Raji (cell line): Measurements from ENCODE around the gene PTPRN2.

ENCODE experiments used
- POLR2A ChIP-seq: IDR thresholded peaks from 2 replicates; pipeline ENCODE4 v1.6.1; 2011; ENCODE audit warnings: low read depth, low read length, control low read depth; ENCODE audit not compliant: insufficient read depth

The PTPRN2 gene

DNA sequence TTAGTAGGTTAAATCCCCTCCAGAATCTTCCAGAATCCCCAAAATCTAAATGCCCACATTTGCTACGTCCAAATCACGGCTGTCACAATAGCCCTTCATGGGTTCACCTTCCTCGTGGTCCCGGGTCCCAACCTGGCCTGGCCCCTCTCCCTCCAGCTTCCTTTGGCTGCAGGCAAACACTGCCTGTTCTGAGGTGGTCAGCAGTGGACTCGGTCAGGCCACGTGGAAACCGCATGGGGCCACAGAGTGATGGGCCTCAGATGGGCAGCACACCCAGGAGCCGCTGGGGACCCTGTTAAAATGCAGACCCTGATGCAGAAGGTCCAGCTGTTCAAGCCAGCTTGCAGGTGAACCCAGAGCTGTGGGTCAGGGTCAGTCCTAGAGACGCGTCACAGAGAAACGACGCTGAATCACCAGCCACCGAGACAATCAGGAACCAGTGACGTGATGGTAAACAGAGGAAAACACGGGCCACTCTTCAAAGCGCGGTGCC is 662.2 kb downstream of the PTPRN2 start:
- TF ChIP-seq POLR2A, result no peak

DNA sequence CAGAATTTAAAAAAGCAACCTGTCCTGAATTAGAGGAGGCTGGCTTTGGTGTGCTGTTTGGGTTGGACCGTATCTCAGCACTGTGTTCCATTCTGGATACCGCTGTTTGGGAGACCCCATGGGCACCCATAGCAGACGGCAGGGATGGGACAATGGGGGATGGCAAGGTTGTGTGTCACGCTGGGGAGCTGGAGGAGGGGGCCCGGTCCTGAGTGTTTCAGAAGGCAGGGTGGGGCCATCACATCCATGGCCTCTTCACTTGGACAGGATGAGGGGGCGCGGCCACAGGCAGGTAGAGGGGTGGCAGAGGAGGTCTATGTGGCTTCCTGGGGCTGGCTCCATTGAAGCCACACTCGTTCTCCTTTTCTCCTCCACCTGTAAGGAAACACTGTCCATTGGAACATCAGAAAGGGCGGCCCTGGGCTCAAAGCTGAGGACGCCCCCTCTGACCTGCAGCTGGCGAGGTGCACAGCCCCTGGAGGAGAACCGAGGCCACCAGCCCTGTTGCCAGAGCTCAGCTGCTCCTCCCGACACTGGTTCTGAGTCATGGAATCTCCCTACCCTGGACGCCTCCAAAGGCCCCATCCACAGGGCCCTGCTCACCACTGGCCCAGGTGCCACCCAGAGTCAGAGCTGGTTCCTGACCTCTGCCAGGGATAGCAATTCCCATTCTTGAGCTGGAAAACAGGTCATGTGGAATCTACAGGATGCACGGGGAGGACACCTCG is 663.6 kb downstream of the PTPRN2 start:
- TF ChIP-seq POLR2A, result no peak

- no peak for TF ChIP-seq POLR2A
Measured at GRCh38 chr7:157922576-157922975, 665.0 kb downstream of the PTPRN2 start.

DNA sequence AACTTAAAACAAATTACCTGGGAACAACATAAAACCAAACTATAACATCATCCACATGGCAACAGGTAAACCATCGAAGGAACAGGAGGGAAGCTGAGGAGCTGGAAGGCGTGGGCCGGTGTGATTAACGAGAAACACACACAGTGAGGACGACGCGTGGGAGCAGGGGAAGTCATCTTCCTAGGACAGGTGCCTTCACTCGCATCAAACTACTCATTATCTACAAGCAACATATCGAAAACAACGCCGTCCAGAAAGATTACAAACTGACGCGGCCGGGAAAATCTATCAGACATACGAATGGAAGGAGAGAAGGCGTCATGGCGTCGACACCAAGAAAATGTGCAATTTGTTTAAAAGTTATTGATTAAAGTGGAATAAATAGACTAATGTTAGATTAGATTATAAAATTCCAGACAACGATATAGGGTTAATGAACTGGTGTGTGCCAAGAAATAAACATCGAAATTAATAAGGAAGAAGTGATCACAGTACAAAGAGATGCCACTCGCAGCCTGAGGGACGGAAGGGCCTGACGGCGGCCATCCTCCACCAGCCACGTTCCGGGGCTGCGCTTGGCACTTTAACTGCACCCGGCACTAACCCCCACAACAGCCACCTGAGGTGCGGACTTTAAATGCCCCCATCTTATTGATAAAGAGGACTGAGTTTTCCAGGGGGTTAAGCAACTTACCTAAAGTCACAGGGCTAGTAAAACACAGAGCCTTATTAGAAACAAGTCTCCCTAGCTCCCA is 669.1 kb downstream of the PTPRN2 start:
- no peak for TF ChIP-seq POLR2A

- no peak for TF ChIP-seq POLR2A
Measured at GRCh38 chr7:157916946-157917640, 670.5 kb downstream of the PTPRN2 start.

DNA sequence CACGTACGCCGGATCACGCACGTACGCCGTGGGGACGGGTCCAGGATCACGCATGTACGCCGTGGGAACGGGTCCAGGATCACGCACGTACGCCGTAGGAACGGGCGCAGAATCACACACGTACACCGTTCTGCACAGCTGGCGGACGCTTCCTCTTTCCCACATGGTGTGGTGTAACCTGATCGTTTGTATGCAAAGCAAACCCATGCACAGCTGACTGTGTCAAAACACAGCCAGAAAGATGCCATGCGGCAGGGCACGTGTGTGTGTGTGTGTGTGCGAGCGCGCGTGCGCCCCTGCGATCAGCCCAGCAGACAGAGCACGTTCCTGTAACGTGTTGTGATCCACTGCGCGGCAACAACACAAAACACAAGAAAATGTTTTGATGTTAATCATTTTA is 677.2 kb downstream of the PTPRN2 start:
- TF ChIP-seq POLR2A, result no peak

DNA sequence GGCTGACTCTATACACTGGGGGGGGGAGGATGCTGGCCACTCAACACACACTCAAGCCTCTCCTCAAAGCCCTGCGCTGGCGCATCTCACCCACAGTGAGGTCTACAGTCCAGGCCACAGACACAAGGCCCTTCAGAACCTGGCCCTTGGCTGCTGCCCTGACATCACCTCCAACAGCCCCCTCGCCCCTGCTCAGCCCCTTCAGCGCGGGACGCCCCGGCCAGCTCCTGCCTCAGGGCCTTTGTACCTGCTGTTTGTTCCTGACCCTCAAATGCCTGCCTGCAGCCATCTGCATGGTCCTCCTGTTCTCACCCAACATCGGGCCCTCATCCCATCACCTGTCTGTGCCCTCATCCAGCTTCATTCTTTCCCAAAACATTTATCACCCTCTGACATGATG is 678.3 kb downstream of the PTPRN2 start:
- no peak for TF ChIP-seq POLR2A

GRCh38 chr7:157908006-157908782 is 679.4 kb downstream of the PTPRN2 start:
- TF ChIP-seq POLR2A, result no peak

- no peak for TF ChIP-seq POLR2A
Measured at GRCh38 chr7:157907091-157907490, 680.5 kb downstream of the PTPRN2 start.

GRCh38 chr7:157906583-157906982 is 681.0 kb downstream of the PTPRN2 start:
- TF ChIP-seq POLR2A, result no peak

- no peak for TF ChIP-seq POLR2A
Measured at GRCh38 chr7:157905651-157906461, 681.8 kb downstream of the PTPRN2 start.

GRCh38 chr7:157904866-157905570 is 682.6 kb downstream of the PTPRN2 start:
- TF ChIP-seq POLR2A, result no peak

DNA sequence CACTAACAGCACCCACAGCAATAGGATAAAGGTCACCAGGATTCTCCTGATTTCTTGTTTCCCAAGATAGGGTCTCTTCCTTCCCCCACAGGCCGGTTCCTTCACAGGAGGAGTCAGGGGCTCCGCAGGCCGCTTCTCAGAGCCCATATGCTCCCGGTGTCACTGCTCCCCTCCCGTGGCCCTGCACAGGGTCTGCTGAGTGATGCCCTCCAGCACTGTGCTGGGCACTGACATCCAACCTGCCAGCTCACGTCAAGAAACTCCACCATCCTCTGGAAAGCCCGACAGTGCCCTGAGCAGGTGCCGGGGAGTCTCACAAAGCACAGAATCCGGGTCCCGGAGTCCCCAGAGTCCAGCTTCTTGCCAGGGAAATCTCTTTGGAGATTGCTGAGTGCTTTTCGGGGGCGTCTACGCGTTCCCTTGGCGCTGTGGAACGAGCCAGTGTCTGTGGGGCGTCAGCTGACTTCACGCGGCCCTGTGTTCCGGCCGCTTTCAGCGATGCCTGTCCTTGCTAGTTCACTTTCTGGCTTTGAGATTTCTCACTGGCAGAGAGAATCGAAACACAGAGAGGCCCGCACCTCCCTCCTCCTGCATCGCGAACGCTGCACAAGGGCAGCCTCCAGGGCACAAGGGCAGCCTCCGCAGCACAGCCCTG is 683.3 kb downstream of the PTPRN2 start:
- TF ChIP-seq POLR2A, result no peak
